ENCODE measurements around the gene ENDOD1. TPM values are rescaled to one million over a fixed set of nuclear protein-coding genes. Genes with fewer than 3 reads are reported as not detected.

ENDOD1 gene
- total RNA-seq, 1 donor from 2014 or later: 29.8 TPM

- no peaks in the 10 kb centered on the region for H3K9me3 ChIP-seq (ENCODE audit: insufficient read depth, low read depth, low read length)
- H3K4me2 ChIP-seq (ENCODE audit: low read length): no peak overlapping the region
- Mint-ChIP-seq H3K36me3 (ENCODE audit: low read depth, unreplicated experiment) (no peaks in the 10 kb centered on the region), H3K9me3 (ENCODE audit: unreplicated experiment) (no peaks in the 10 kb centered on the region), H3K27me3 (ENCODE audit: low read depth, unreplicated experiment) (peaks cover 12% of the 10 kb centered on the region), H3K27ac (ENCODE audit: unreplicated experiment) (peak overlapping the region; percentile 30), H3K4me1 (ENCODE audit: low read depth, unreplicated experiment) (peaks cover 4% of the 10 kb centered on the region), H3K4me3 (ENCODE audit: unreplicated experiment) (no peak overlapping the region)
- no peak for DNase-seq (ENCODE audit: low read depth)
- TF ChIP-seq, protein P1, sequence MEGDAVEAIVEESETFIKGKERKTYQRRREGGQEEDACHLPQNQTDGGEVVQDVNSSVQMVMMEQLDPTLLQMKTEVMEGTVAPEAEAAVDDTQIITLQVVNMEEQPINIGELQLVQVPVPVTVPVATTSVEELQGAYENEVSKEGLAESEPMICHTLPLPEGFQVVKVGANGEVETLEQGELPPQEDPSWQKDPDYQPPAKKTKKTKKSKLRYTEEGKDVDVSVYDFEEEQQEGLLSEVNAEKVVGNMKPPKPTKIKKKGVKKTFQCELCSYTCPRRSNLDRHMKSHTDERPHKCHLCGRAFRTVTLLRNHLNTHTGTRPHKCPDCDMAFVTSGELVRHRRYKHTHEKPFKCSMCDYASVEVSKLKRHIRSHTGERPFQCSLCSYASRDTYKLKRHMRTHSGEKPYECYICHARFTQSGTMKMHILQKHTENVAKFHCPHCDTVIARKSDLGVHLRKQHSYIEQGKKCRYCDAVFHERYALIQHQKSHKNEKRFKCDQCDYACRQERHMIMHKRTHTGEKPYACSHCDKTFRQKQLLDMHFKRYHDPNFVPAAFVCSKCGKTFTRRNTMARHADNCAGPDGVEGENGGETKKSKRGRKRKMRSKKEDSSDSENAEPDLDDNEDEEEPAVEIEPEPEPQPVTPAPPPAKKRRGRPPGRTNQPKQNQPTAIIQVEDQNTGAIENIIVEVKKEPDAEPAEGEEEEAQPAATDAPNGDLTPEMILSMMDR (IDR thresholded peaks at IDR 0.05; ENCODE audit: insufficient read depth, low read depth, low read length): no peak
- TF ChIP-seq EZH2 (IDR thresholded peaks at IDR 0.05; ENCODE audit: insufficient read depth, low read length): no peak
- H3K36me3 ChIP-seq (ENCODE audit: insufficient read depth, low read length): no peaks in the 10 kb centered on the region
- no peak overlapping the region for H2AFZ ChIP-seq (ENCODE audit: low read depth, low read length)
- peaks cover 9% of the 10 kb centered on the region for H3K27me3 ChIP-seq (ENCODE audit: insufficient read depth, low read length)
- no peak for FAIRE-seq
- H3K4me1 ChIP-seq (ENCODE audit: insufficient read depth, low read length): no peaks in the 10 kb centered on the region
- H3K4me3 ChIP-seq (ENCODE audit: insufficient read depth, low read depth, low read length): no peak overlapping the region
- no peaks in the 10 kb centered on the region for H3K79me2 ChIP-seq (ENCODE audit: insufficient read depth, low read length)
- H4K20me1 ChIP-seq (ENCODE audit: insufficient read depth, low read length): no peaks in the 10 kb centered on the region
- no peak overlapping the region for H3K27ac ChIP-seq (ENCODE audit: low read depth, low read length)
- no peak overlapping the region for H3K9ac ChIP-seq (ENCODE audit: low read length)
Observed at GRCh38 chr11:95057959-95058358, 31.7 kb upstream of the ENDOD1 start.

- no peak overlapping the region for H3K9ac ChIP-seq (ENCODE audit: low read length)
- H3K27me3 ChIP-seq (ENCODE audit: insufficient read depth, low read length): peaks cover 9% of the 10 kb centered on the region
- H3K79me2 ChIP-seq (ENCODE audit: insufficient read depth, low read length): no peaks in the 10 kb centered on the region
- Mint-ChIP-seq H3K27ac (ENCODE audit: unreplicated experiment) (peak overlapping the region; percentile 67), H3K9me3 (ENCODE audit: unreplicated experiment) (no peaks in the 10 kb centered on the region), H3K4me3 (ENCODE audit: unreplicated experiment) (peak overlapping the region; percentile 17), H3K4me1 (ENCODE audit: low read depth, unreplicated experiment) (peaks cover 4% of the 10 kb centered on the region), H3K27me3 (ENCODE audit: low read depth, unreplicated experiment) (peaks cover 11% of the 10 kb centered on the region), H3K36me3 (ENCODE audit: low read depth, unreplicated experiment) (no peaks in the 10 kb centered on the region)
- DNase-seq (ENCODE audit: low read depth): no peak
- no peak for TF ChIP-seq EZH2 (IDR thresholded peaks at IDR 0.05; ENCODE audit: insufficient read depth, low read length)
- TF ChIP-seq, protein P1 (IDR thresholded peaks at IDR 0.05; ENCODE audit: insufficient read depth, low read depth, low read length): no peak
- FAIRE-seq: no peak
- H3K36me3 ChIP-seq (ENCODE audit: insufficient read depth, low read length): no peaks in the 10 kb centered on the region
- no peak overlapping the region for H3K4me3 ChIP-seq (ENCODE audit: insufficient read depth, low read depth, low read length)
- H3K27ac ChIP-seq (ENCODE audit: low read depth, low read length): no peak overlapping the region
- H3K9me3 ChIP-seq (ENCODE audit: insufficient read depth, low read depth, low read length): no peaks in the 10 kb centered on the region
- no peaks in the 10 kb centered on the region for H4K20me1 ChIP-seq (ENCODE audit: insufficient read depth, low read length)
- H2AFZ ChIP-seq (ENCODE audit: low read depth, low read length): no peak overlapping the region
- H3K4me1 ChIP-seq (ENCODE audit: insufficient read depth, low read length): no peaks in the 10 kb centered on the region
- H3K4me2 ChIP-seq (ENCODE audit: low read length): no peak overlapping the region
Observed at GRCh38 chr11:95058621-95059020, 31.0 kb upstream of the ENDOD1 start.

DNA sequence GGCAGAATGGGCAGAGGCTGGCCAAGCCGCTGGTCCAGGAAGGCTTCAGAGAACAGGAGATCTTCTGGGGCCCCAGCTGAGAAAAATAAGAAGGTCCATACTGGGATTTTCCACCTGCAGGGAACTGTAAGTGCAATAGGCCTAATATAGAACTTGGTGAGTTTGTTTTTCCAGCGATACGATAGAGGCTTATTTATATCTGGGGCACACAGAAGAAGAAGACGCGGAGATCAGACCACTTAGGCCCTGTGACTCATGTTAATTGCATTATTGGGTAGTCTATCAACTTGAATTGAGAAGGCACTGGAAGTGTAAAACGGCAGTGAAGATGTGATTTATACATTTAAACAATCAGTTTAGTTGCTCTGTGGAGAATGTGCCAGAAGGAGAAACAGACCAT lies 30.6 kb upstream of the ENDOD1 start:
- H3K9ac ChIP-seq (ENCODE audit: low read length): no peak overlapping the region
- Mint-ChIP-seq H3K27ac (ENCODE audit: unreplicated experiment) (peak overlapping the region; percentile 67), H3K36me3 (ENCODE audit: low read depth, unreplicated experiment) (no peaks in the 10 kb centered on the region), H3K4me3 (ENCODE audit: unreplicated experiment) (peak overlapping the region; percentile 17), H3K9me3 (ENCODE audit: unreplicated experiment) (no peaks in the 10 kb centered on the region), H3K27me3 (ENCODE audit: low read depth, unreplicated experiment) (peaks cover 9% of the 10 kb centered on the region), H3K4me1 (ENCODE audit: low read depth, unreplicated experiment) (peaks cover 4% of the 10 kb centered on the region)
- H3K4me3 ChIP-seq (ENCODE audit: insufficient read depth, low read depth, low read length): no peak overlapping the region
- no peaks in the 10 kb centered on the region for H3K4me1 ChIP-seq (ENCODE audit: insufficient read depth, low read length)
- H2AFZ ChIP-seq (ENCODE audit: low read depth, low read length): no peak overlapping the region
- TF ChIP-seq EZH2 (IDR thresholded peaks at IDR 0.05; ENCODE audit: insufficient read depth, low read length): no peak
- TF ChIP-seq, protein P1 (IDR thresholded peaks at IDR 0.05; ENCODE audit: insufficient read depth, low read depth, low read length): no peak
- no peaks in the 10 kb centered on the region for H3K9me3 ChIP-seq (ENCODE audit: insufficient read depth, low read depth, low read length)
- no peak overlapping the region for H3K27ac ChIP-seq (ENCODE audit: low read depth, low read length)
- H3K4me2 ChIP-seq (ENCODE audit: low read length): no peak overlapping the region
- no peak for DNase-seq (ENCODE audit: low read depth)
- H3K79me2 ChIP-seq (ENCODE audit: insufficient read depth, low read length): no peaks in the 10 kb centered on the region
- FAIRE-seq: no peak
- no peaks in the 10 kb centered on the region for H3K36me3 ChIP-seq (ENCODE audit: insufficient read depth, low read length)
- no peaks in the 10 kb centered on the region for H4K20me1 ChIP-seq (ENCODE audit: insufficient read depth, low read length)
- peaks cover 9% of the 10 kb centered on the region for H3K27me3 ChIP-seq (ENCODE audit: insufficient read depth, low read length)

Data from astrocyte (in vitro differentiated cells and primary cell).